ENCODE data around the gene TPCN2. TPM values are rescaled to one million over a fixed set of nuclear protein-coding genes. Genes with fewer than 3 reads are reported as not detected.

Gene TPCN2
- total and polyA plus RNA-seq, 12 donors: 3.1 to 21.6 (median 10.4) TPM

DNA sequence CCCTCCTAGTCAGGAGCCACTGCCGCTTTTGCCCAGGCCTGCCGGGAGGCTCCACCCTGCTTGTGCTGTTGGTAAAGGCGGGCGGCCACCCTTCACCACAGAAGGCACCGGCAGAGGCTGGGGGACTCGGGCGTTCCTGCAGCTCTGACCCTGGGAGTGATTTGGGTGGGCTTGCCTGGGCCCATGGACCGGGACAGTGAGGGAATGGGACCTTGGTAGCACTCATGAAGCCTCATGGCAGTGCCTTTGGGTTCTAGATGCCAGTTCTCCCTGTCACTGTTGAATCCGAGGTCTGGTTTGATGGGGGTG is 4.4 kb downstream of the TPCN2 start:
- peaks cover 4 to 36% of the 10 kb centered on the region in 2 donors for H3K4me1 ChIP-seq (replicated peaks in 1 of 2)
- intact Hi-C loops (cut with DNase I): no loop called here
- TF ChIP-seq, protein P1, sequence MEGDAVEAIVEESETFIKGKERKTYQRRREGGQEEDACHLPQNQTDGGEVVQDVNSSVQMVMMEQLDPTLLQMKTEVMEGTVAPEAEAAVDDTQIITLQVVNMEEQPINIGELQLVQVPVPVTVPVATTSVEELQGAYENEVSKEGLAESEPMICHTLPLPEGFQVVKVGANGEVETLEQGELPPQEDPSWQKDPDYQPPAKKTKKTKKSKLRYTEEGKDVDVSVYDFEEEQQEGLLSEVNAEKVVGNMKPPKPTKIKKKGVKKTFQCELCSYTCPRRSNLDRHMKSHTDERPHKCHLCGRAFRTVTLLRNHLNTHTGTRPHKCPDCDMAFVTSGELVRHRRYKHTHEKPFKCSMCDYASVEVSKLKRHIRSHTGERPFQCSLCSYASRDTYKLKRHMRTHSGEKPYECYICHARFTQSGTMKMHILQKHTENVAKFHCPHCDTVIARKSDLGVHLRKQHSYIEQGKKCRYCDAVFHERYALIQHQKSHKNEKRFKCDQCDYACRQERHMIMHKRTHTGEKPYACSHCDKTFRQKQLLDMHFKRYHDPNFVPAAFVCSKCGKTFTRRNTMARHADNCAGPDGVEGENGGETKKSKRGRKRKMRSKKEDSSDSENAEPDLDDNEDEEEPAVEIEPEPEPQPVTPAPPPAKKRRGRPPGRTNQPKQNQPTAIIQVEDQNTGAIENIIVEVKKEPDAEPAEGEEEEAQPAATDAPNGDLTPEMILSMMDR (IDR thresholded peaks at IDR 0.05): no peak
- TF ChIP-seq POLR2A (IDR thresholded peaks at IDR 0.05): no peak
- no peak overlapping the region for H3K4me3 ChIP-seq
- H3K27me3 ChIP-seq: no peaks in the 10 kb centered on the region
- DNase-seq: no peak
- H3K27ac ChIP-seq: no peak overlapping the region
- WGBS, 4 donors: 80 to 100% (median 87%) methylated on average over 1 to 9 of the region's 9 CpGs
- H3K9me3 ChIP-seq (replicated peaks in 1 of 3): no peaks in the 10 kb centered on the region
- H3K36me3 ChIP-seq (replicated peaks in 1 of 2): peaks cover 0 to 6% of the 10 kb centered on the region in 2 donors

DNA sequence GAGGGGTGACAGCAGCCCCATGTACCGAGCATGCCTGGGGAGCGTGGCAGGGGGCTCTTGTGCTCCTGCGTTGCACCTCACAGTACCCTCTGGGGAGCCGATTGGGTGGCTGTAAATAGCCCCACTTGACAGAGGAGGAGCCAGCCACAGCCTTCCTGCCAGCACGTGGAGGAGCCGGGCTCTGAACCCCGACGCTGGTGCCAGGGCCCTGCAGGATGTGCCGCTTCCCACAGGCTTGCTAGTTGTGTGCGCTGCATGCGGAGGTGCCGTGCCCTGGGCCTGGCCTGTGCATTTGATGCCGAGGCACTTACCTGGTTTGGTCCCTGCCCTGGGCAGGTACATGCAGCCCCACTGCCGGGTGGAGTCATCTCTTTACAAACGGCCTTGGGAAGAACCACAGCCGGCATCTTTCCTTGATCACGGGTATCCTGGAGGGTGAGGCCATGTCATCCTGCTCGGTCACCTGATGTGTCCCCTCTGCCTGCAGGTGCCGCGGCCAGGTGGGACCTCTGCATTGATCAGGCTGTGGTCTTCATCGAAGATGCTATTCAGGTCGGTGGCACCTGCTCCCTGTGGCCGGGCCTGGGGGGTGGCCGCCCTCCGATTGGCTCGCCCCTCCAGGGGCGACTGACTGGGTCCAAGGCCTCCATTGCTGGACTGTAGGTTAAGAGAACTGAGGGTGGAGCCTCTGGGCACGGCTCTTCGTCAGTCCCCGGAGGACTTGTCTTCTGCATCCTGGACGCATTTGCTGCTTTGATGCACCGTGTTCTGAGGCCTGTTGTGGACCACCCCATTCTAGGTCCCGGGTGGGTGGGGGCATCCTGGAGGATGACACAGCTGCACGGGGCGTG is 5.0 kb downstream of the TPCN2 start:
- intact Hi-C loops (cut with DNase I): no loop called here
- Histone ChIP-seq H3K4me1 (replicated peaks in 1 of 2) (peaks cover 4 to 36% of the 10 kb centered on the region in 2 donors), H3K36me3 (replicated peaks in 1 of 2) (peaks cover 0 to 6% of the 10 kb centered on the region in 2 donors)

DNA sequence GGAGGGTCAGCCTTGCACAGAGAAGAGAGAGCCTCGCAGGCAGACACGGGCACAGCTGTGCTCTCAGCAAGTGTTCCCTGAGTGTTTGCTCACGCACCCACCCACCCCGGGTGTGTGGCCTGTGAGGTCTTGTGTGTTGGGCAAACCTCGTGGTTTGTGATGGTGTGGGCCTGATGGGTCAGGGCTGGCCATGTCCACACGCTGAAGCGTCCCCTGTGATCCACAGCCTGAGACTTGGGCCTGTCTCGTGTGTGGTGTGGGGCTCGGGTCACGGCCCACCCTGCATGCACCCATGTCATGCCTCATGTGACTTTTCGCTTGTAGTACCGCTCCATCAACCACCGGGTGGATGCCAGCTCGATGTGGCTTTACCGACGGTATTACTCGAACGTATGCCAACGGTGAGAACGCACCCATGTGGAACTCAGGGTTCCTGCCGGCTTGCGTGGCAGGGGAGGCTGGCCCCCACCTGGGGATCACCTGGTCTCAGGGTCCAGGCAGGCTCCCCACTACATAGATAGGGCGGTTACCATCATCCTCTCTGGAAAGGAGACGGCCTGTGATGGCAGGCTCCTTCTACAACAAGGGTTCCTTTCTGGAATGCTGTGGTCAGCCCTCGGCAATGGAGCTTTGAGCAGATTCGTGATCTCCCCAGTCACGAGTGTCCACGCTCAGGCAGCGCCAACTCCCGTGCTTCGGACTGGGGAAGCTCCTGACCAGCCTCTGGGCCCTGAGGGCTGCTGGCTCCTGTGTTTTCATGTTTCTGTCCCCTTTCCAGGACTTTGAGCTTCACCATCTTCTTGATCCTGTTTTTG is 5.9 kb downstream of the TPCN2 start:
- TF ChIP-seq, protein P1 (IDR thresholded peaks at IDR 0.05): no peak
- no peak for TF ChIP-seq POLR2A (IDR thresholded peaks at IDR 0.05)
- intact Hi-C loops (cut with DNase I): no loop called here
- Histone ChIP-seq H3K4me3 (no peak overlapping the region), H3K27me3 (no peaks in the 10 kb centered on the region), H3K27ac (no peak overlapping the region), H3K4me1 (replicated peaks in 1 of 2) (peaks cover 0 to 32% of the 10 kb centered on the region in 2 donors), H3K36me3 (replicated peaks in 1 of 2) (peaks cover 0 to 6% of the 10 kb centered on the region in 2 donors), H3K9me3 (replicated peaks in 1 of 3) (no peaks in the 10 kb centered on the region)
- WGBS, 4 donors: 93 to 98% (median 94%) methylated on average over 13 to 31 of the region's 31 CpGs
- no peak for DNase-seq

More for the DNA sequence above, 5.0 kb downstream of the TPCN2 start:
- no peak for DNase-seq
- Histone ChIP-seq H3K27me3 (no peaks in the 10 kb centered on the region), H3K27ac (no peak overlapping the region), H3K9me3 (replicated peaks in 1 of 3) (no peaks in the 10 kb centered on the region), H3K4me3 (no peak overlapping the region)
- WGBS, 4 donors: 83 to 89% (median 85%) methylated on average over 5 to 35 of the region's 35 CpGs
- TF ChIP-seq POLR2A (IDR thresholded peaks at IDR 0.05): no peak
- TF ChIP-seq, protein P1 (IDR thresholded peaks at IDR 0.05): no peak

DNA sequence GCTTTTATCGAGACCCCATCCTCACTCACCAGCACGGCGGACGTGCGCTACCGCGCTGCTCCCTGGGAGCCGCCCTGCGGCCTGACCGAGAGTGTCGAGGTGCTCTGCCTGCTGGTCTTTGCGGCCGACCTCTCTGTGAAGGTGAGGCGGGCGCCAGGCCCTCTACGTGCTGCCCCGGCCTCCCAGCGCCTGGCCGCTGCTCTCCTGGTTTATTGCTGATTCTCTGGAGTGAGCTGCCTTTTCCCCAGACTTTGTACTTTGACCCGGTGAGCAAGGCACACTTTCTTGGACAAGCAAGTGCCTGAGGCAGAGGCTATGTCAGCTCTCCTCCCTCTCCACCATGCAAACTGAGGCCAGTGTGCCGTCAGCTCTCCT is 6.5 kb downstream of the TPCN2 start:
- H3K4me1 ChIP-seq (replicated peaks in 1 of 2): peaks cover 0 to 26% of the 10 kb centered on the region in 2 donors

More for the DNA sequence above, 6.5 kb downstream of the TPCN2 start:
- no peak for TF ChIP-seq POLR2A (IDR thresholded peaks at IDR 0.05)
- TF ChIP-seq, protein P1 (IDR thresholded peaks at IDR 0.05): no peak
- intact Hi-C loops (cut with DNase I): no loop called here
- Histone ChIP-seq H3K9me3 (replicated peaks in 1 of 3) (no peaks in the 10 kb centered on the region), H3K27ac (no peak overlapping the region), H3K36me3 (replicated peaks in 1 of 2) (peaks cover 0 to 6% of the 10 kb centered on the region in 2 donors), H3K27me3 (no peaks in the 10 kb centered on the region), H3K4me3 (no peak overlapping the region)
- no peak for DNase-seq
- 90 to 97% (median 95%) methylated on average over 21 of the region's 21 CpGs for WGBS, 4 donors
